Heart left ventricle (tissue), 16 donors: Measurements from ENCODE around the gene VIT. TPM values are rescaled to one million over a fixed set of nuclear protein-coding genes. Genes with fewer than 3 reads are reported as not detected.

Experiments
- ATAC-seq, 4 donors: fragments of 200-7000 bp; cut with Tn5 transposase; one replicate each; pipeline ENCODE4 v1.9.1; 2020 to 2022; ENCODE audit warnings: moderate library complexity in 4 of 4, mild to moderate bottlenecking in 3 of 4, moderate number of reproducible peaks in 1 of 4
- DNase-seq, 5 donors: peaks; one replicate each; pipeline ENCODE4 v3.0.0-alpha.2; 2020
- H3K27ac ChIP-seq, 12 donors: fragments of 200-600 bp; sonication (generic) in 4 of 12; one replicate each; pipeline versions ENCODE4 v1.5.0 to v1.8.0; 2016 to 2022; ENCODE audit warnings: mild to moderate bottlenecking in 2 of 12
- H3K27me3 ChIP-seq, 9 donors: fragments of 200-600 bp; sonication (generic) in 2 of 9; one replicate each; pipeline versions ENCODE4 v1.5.1 to v1.8.0; 2016 to 2022; ENCODE audit warnings: mild to moderate bottlenecking in 3 of 9
- H3K36me3 ChIP-seq, 9 donors: fragments of 200-600 bp; sonication (generic) in 2 of 9; one replicate each; pipeline versions ENCODE4 v1.5.0 to v1.8.0; 2018 to 2022; ENCODE audit warnings: mild to moderate bottlenecking in 2 of 9
- H3K4me1 ChIP-seq, 12 donors: fragments of 200-600 bp; sonication (generic) in 4 of 12; one replicate each; pipeline versions ENCODE4 v1.5.0 to v1.8.0; 2016 to 2022; ENCODE audit warnings: mild to moderate bottlenecking in 3 of 12
- H3K4me3 ChIP-seq, 12 donors: fragments of 200-600 bp; sonication (generic) in 4 of 12; one replicate each; pipeline versions ENCODE4 v1.5.0 to v1.8.0; 2017 to 2022; ENCODE audit warnings: mild to moderate bottlenecking in 9 of 12, moderate library complexity in 4 of 12
- H3K9me3 ChIP-seq, 12 donors: fragments of 200-600 bp; sonication (generic) in 4 of 12; one replicate each; pipeline versions ENCODE4 v1.5.0 to v1.8.0; 2016 to 2022; ENCODE audit warnings: mild to moderate bottlenecking in 1 of 12
- POLR2A ChIP-seq, 2 donors: fragments of 450-650 bp; IDR thresholded peaks; one replicate each; pipeline ENCODE4 v1.6.1; 2017; ENCODE audit warnings: antibody characterized with exemption in 2 of 2, mild to moderate bottlenecking in 2 of 2, moderate library complexity in 2 of 2
- WGBS, 4 donors: extraction: QIAGEN DNeasy Blood & Tissue Kit in 2 of 4; methylation state at CpG; one replicate each; pipeline versions ENCODE4 v1.1.5 to v1.1.7; 2013 to 2018; 5-methylcytosine and 5-hydroxymethylcytosine counted together
- intact Hi-C, 10 donors: fragments of 100-400 bp; cut with DNase I; formaldehyde crosslinking; loops; one replicate each; pipeline versions ENCODE4 v1.11.1 to v1.14.2; 2022
- polyA plus RNA-seq, 2 donors: library from polyadenylated mRNA; stranded (reverse); fragments of 200-250 nt; gene quantifications; one replicate each; pipeline ENCODE4 v1.2.3, GENCODE V29; 2013
- total RNA-seq, 9 donors: library from RNA; depleted of rRNA in 2 of 9; stranded (reverse); fragments of >200 nt in 2 of 9; fragmentation: NEBNext Ultra II Directional in 3 of 9; extraction: Animal tissue kit (Norgen Biotek cat#: 25700) in 3 of 9; gene quantifications; one replicate each; pipeline versions ENCODE4 v1.1.0 to v1.2.4, GENCODE V29; 2016 to 2023
- TF ChIP-seq, protein P1 (sequence below), 12 donors: fragments of 200-600 bp; sonication (generic) in 4 of 12; IDR thresholded peaks; one replicate each; pipeline versions ENCODE4 v1.5.0 to v1.8.0; 2018 to 2022; ENCODE audit warnings: antibody characterized with exemption in 12 of 12, mild to moderate bottlenecking in 5 of 12
- donor health status: ischemic (EF 13 %, LVEDD 7.1; RV severe dilation, severe dysfunction).
- donor health status: healthy with polysubstance abuse.
- donor health status: DM: no; HTN: yes; CAD: no.
- donor health status: DM: no; HTN: no; CAD: no.
- donor health status: ischemic (EF 25% LVEDD 6.9; RV normal size, moderate dysfunction).
- donor health status: ischemic (EF 25% LVEDD 5.7; RV mildly dilated, moderate dysfunction).
- donor health status: healthy.
- donor health status: DM: yes; HTN: yes; CAD: no.
- donor health status: ischemic (EF 35%, LVEDD 5.7; RV mildly dilated, moderate dysfunction).
- donor health status: nonischemic (EF 11% LVEDD 7.7; RV severe dilation, severe dysfunction).
- donor health status: DM: yes; HTN: yes; CAD: no.
- donor health status: PGD.
- donor health status: ischemic (EF 29% LVEDD 5.4; RV normal size, mild dysfunction).
- donor health status: nonischemic (EF 23%, LVEDD 6.1; RV moderate dilation, normal function).

VIT gene
- total and polyA plus RNA-seq, 11 donors, result 1.0 to 34.9 (median 4.9) TPM

DNA sequence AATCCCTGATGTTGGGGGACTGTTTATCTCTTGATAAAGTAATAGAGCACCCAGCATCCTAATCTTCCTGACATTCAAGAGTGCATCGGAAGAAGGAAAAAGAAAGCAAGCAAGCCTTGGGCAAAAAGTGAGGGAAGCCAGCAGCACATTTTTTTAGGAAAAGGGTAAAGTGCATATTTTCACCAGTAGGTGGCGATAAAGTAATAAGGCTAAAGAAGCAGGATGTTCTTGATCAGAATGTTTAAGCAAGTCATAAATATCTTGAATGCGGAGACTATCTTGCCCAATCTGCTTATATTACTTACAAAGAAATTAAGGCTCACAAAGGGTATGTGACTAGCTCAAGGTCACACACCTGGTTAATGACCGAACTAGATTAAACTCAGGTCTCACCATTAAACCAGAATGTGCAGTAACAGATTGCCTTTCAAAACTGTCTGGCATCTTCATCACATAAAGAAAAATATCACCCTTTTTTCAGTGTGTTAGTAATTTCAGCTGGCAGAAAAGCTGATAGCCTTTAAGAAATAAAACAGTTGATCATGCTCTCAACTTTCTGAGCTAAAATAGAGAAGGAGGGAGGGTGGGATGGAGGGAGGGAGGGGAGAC is 83.8 kb downstream of the VIT start:
- TF ChIP-seq, protein P1, sequence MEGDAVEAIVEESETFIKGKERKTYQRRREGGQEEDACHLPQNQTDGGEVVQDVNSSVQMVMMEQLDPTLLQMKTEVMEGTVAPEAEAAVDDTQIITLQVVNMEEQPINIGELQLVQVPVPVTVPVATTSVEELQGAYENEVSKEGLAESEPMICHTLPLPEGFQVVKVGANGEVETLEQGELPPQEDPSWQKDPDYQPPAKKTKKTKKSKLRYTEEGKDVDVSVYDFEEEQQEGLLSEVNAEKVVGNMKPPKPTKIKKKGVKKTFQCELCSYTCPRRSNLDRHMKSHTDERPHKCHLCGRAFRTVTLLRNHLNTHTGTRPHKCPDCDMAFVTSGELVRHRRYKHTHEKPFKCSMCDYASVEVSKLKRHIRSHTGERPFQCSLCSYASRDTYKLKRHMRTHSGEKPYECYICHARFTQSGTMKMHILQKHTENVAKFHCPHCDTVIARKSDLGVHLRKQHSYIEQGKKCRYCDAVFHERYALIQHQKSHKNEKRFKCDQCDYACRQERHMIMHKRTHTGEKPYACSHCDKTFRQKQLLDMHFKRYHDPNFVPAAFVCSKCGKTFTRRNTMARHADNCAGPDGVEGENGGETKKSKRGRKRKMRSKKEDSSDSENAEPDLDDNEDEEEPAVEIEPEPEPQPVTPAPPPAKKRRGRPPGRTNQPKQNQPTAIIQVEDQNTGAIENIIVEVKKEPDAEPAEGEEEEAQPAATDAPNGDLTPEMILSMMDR (IDR thresholded peaks at IDR 0.05), result peak; percentile 71 to 88 (median 82)
- TF ChIP-seq POLR2A (IDR thresholded peaks at IDR 0.05), result no peak

DNA sequence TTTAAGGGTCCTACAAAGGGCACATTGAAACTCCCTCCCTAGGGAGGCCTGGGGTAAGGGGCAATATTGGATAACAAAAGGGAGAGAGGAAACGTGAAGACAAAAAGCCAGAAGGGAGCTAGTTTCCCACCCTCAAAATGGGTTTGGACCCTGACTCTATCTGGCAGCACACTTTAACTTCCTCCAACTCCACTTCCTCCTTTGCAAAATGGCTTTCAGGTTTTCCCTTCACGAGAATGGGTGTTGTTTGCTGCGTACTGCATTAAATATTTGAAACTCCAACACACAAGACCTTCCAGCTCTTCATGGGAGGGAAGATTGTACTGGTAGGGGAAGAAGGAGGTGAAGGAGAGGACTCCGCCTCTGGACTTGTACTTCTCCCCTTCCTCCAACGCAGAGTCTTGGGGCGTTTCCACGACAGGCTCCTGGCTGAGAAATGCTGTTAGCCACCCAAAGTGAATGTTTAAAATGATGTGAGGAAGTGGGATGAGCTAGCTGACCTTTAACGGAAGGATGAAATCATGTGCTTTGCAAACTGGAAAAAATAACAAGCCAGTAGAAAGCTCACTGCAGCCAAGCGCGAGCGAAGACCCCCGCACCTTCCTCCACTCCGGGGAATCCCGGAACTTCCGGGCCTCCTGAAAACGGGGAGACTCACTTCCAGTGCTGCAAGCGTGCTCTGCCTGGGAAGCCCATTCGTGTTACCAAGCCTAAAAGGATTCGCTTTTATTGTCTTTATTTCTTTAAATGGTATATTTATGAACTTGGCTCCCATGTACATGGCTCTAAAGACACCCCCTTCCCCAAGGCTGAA is 85.6 kb downstream of the VIT start:
- peak overlapping the region in 1 of 12 donors; percentile 15 for H3K27ac ChIP-seq
- 38 to 59% (median 53%) methylated on average over 19 of the region's 19 CpGs for WGBS, 4 donors
- no peaks in the 10 kb centered on the region for H3K36me3 ChIP-seq
- ATAC-seq (peak in 2 of 4 donors; percentile 10 to 33), DNase-seq (peak in 1 of 5 donors; percentile 31)
- H3K4me3 ChIP-seq, result peak overlapping the region in 8 of 12 donors; percentile 5 to 25 (median 12)
- no peak for TF ChIP-seq POLR2A (IDR thresholded peaks at IDR 0.05)
- TF ChIP-seq, protein P1 (IDR thresholded peaks at IDR 0.05), result no peak
- H3K27me3 ChIP-seq, result no peaks in the 10 kb centered on the region
- intact Hi-C loops, result loop anchor here in 8 of 10 donors (2.0 to 10.0 kb wide), 7 partner anchors 85 to 430 kb away; partner anchors contain the start of genes CRIM1 (in 2 of the 8) and VIT (in 1 of the 8)
- no peaks in the 10 kb centered on the region for H3K9me3 ChIP-seq
- H3K4me1 ChIP-seq, result peaks cover 0 to 24% (median 0%) of the 10 kb centered on the region in 12 donors

More for the DNA sequence above, 83.8 kb downstream of the VIT start:
- DNase-seq (no peak), ATAC-seq (peak in 2 of 4 donors; percentile 15 to 49)
- H3K4me1 ChIP-seq, result peaks cover 0 to 22% (median 0%) of the 10 kb centered on the region in 12 donors
- no peaks in the 10 kb centered on the region for H3K27me3 ChIP-seq
- peak overlapping the region in 3 of 12 donors; percentile 14 to 30 (median 17) for H3K4me3 ChIP-seq
- intact Hi-C loops, result loop anchor here in 8 of 10 donors (2.0 to 10.0 kb wide), 7 partner anchors 83 to 428 kb away; partner anchors contain the start of genes CRIM1 (in 2 of the 8) and VIT (in 1 of the 8)
- no peaks in the 10 kb centered on the region for H3K36me3 ChIP-seq
- no peaks in the 10 kb centered on the region for H3K9me3 ChIP-seq
- H3K27ac ChIP-seq, result peak overlapping the region in 2 of 12 donors; percentile 8 to 9
- 2 to 10% (median 3%) methylated on average over 4 of the region's 4 CpGs for WGBS, 4 donors

DNA sequence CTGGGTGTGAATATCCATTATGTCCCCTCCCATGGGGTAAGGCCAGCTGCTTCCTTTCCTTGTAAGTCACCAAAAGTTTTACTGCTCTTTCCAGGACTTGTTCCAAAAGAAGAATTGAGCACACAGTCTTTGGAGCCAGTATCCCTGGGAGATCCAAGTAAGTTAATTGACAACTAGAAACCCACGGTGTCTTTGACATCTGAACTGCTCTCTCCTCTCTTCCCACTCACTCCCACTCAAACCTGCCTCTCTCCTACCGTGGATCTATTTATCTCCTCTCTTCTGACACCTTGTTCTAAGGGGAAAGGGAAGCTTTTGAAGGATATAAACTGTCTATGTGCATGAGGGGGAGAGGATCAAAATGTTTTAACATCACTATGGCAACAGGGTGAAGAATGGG is 86.7 kb downstream of the VIT start:
- no peaks in the 10 kb centered on the region for H3K27me3 ChIP-seq
- no peak for TF ChIP-seq POLR2A (IDR thresholded peaks at IDR 0.05)
- TF ChIP-seq, protein P1 (IDR thresholded peaks at IDR 0.05), result no peak
- H3K9me3 ChIP-seq, result no peaks in the 10 kb centered on the region
- ATAC-seq, result no peak
- H3K4me1 ChIP-seq, result peaks cover 0 to 24% (median 0%) of the 10 kb centered on the region in 12 donors
- intact Hi-C loops, result loop anchor here in 7 of 10 donors (5.0 to 10.0 kb wide), 6 partner anchors 86 to 431 kb away; partner anchors contain the start of genes CRIM1 (in 2 of the 7) and VIT (in 1 of the 7)
- DNase-seq, result no peak
- 15 to 54% (median 34%) methylated on average over 2 of the region's 2 CpGs for WGBS, 4 donors
- no peak overlapping the region for H3K27ac ChIP-seq
- no peaks in the 10 kb centered on the region for H3K36me3 ChIP-seq
- H3K4me3 ChIP-seq, result no peak overlapping the region
